ENCODE data around the gene CHST8.
A peak's percentile ranks its signal among the peaks of the same experiment; 100 is the strongest.
"Not testable (repeated sequence)": the region's sequence is repeated elsewhere in the genome, so short reads cannot be mapped to it uniquely, and the experiment has no call there.

CHST8 gene

DNA sequence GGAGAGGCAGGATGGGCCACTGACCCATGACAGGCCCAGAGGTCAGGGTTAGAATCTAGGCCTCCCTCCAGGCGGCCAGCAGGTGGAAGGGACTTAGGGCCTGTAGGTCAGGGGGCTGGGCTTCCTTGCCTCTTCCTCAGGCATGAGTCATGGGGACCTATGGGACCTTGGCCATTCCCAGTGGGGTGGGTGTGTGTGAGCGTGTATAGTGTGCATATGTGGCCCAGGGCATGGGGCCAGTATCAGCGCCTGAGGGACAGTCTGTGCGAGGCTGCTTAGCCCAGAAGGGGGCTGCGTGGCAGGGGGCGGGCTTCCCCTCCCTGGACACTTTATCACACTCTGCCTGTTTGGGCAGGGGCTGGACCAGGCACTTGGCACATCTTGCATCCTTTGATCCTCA, 188.2 kb downstream of the CHST8 start:
- DNase-seq (ENCODE audit: low read depth in 3 of 3, low spot score in 1 of 3), result no peak

DNA sequence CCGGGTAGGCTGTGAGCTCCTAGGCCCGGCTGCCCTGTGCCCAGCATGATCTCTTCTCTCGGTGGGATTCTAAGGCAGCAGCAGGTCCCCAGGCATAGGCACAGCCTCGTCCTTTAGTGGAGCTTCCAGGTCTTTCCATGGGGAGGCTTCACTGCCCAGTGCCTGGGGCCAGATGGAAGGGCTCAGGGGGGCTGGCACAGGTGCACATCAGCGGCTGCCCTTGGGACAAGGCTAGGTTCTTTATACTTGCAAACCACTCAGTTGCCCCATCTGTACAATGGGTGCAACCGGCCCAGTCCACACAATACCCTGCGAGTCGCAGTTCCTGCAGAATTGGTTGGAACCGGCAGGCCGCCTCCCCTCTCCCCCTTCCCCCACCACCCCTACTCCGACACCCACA, 189.1 kb downstream of the CHST8 start:
- no peak for DNase-seq (ENCODE audit: low read depth in 3 of 3, low spot score in 1 of 3)

DNA sequence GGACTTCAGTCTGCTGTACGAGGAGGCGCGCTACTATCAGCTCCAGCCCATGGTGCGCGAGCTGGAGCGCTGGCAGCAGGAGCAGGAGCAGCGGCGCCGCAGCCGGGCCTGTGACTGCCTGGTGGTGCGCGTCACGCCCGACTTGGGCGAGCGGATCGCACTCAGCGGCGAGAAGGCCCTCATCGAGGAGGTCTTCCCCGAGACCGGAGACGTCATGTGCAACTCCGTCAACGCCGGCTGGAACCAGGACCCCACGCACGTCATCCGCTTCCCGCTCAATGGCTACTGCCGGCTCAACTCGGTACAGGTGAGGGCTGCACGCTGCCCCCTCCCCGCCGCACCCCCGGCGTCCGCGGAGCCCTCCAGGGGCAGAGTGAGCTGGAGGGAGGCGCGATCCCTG, 189.5 kb downstream of the CHST8 start:
- no peak for DNase-seq (ENCODE audit: low read depth in 3 of 3, low spot score in 1 of 3)

DNA sequence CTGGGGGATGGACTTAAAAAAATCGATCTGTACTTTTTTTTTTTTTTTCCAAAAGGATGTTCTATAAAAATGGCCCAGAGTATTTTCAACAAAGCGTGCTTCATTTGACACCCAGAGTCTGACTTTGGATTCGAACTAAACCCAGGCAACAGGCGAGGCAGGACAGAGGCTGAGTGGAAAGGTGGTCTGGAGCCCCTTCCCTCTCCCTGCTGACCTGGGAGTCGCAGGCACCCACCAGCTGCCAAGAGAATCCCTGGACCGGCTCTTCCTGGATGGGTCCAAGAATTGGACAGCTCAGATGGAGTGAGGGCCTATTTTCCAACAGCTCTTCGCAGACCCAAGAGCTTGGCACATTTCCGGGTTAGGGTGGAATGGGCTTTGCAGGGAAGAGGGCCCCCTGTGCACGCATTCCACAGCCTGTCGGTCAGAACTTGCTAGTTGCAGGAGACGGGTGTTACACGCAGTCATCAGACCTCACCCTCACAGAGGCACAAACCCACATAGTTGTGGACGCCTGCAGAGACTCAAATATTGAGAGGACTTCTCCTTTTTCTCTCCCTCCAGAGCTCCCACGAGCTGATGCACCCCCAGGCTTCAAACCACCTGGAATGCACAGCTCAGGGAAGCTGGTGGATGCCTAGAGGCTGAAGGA, 190.1 kb downstream of the CHST8 start:
- no peak for DNase-seq (ENCODE audit: low read depth in 3 of 3, low spot score in 1 of 3)

DNA sequence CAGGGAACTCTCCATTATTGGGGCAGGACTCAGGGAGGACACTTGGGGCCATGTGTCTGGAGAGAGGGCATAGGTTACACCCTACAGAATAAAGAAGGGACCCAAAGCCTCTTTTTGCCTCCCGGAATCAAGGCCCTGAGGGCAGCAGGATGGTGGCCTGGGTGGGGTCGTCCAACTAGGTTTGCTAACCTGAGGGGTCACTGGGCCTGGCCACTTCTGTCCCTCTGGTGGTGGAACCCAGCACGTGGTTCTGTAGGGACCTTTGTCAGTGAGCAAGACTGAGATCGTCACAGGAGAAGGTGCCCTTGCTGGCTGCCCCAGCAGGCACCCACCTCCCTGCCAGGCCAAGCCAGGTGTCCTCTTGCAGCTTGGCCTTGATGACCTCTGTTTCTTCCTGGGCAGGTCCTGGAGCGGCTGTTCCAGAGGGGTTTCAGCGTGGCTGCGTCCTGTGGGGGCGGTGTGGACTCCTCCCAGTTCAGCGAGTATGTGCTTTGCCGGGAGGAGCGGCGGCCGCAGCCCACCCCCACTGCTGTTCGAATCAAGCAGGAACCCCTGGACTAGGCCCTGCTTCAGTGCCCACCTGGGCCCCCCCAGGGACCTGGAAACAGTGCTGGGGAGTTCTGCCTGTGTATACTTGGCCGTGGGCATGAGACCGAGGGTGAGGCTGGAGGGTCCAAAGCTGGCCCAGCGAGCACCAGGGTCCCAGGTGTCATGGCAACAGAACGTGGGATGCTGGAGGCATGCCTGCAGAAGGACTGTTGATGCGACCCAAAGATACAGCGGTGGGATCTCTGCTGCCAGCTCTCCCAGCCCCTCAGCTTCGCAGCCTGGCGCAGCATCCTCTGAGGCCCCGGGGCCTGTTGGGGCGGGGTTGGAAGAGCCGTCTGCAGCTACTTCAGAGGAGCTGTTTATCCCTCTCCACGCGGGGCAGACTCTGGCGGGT, 190.9 kb downstream of the CHST8 start:
- DNase-seq (ENCODE audit: low read depth in 3 of 3, low spot score in 1 of 3), result no peak

DNA sequence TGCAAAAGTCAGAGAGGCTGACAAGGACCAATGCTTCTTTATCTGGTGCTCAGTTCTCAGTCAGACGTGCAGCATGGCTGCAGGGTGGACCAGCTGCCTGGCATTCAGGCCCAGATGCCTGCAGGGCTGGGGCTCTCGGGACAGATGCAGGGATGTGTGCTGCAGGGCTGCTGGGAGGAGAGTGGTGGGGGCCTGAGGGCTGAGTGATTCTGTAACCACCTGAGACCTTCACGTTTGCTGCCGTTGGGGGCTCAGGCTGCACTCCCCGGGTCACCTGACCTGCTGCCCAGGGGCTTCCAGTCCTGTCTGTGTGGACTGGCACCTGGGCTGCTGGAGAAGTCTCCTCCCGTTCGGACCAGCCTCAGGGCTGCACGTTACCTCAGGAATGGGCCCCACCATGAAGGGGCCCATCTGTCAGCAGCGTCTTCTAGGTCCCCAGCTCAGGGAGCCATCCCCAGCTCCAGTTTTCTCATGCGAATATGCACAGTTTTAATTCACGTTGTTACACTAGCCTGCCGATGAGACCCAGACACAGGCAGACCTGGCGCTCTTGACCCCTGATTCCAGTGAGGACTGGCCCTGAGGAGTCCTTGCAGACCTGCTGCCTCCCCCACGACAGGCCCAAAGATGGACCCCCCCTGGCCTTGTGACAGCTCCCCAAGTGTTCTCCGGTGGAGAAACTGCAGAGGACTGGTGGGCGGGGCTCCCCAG, 191.8 kb downstream of the CHST8 start:
- DNase-seq (ENCODE audit: low read depth in 3 of 3, low spot score in 1 of 3), result no peak

DNA sequence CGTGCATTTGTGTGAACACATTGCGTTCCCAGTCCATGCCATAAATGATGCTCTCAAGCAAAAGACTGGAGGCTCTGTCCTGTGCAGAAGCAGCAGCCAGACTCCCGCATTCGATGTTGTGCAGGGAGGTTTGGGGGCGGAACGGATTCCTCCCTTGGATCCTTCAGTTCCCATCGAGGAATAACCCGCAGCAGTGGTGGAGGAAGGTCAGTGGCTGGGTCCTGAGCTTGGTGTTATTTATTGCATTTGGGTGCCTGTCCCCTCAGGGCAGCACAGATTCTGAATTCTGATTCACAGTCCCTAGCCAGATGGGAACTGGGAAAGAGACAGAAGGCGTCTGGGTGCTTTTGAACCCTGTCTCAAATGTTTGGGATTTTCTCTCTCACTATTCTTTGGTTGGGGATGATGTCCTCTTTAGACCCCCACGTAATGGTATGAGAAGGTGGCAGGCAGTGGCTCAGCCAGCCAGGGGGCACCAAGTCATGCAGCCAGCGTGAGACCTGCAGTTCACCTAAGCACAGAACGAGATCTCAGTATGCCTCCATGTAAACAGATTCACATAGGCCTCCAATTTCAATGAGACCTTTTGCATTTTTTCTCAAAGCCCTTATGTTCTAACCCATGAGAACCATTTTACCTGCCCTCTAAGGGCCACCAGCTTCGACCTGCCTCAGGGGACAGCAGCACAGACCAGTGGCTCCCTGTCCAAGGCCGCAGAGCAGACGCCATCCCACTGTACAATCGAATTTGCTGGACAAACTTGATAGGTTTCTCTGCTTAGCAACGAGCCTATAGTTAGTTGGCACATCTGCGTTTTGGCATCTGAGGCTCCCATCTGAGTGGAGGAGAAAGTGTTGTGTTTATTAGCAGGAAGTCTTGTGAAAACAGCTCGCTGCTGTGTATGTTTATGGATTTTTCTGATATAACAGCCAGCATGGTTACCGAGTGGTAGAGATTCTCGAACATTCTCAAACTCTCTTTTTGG, 192.7 kb downstream of the CHST8 start:
- DNase-seq (ENCODE audit: low read depth in 3 of 3, low spot score in 1 of 3), result no peak

DNA sequence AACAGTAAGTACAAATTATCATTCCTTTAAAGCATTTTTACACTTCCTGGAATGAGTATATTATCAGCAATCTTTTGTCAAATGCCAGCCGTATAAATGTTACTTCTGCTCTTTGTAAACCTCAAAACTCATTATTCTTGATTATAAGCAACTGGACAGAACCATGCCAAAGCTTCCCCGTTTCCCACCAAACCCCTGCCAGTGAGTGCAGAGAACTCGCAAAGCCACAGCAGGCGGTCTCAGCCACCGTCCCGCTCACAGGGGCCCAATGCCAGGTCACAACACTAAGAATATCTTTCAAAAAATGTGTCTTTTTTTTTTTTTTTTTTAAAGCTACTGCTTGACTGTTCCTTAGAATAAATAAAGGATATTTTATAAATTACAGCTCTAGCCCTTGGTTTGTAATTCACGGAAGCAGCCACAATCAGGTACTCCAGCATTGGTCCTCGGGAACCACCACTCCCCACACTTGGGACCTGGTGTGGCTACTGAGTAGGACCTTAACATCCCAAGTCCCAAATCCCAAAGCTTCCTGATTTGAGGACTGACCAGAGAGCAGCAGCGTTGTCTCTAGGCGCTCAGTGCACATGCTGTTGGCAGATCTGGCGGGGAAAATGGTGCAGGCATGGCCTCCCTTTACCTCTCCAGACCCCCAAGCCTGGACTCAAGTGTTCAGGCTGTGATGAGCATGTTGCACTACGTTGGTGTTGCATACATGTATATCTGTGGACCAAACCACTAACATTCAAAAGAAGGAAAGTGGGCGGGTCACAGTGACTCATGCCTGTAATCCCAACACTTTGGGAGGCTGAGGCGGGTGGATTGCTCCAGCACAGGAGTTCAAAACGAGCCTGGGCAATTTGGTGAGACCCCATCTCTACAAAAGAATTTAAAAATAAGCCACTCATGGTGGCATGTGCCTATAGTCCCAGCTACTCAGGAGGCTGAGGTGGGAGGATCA, 193.9 kb downstream of the CHST8 start:
- DNase-seq (ENCODE audit: low read depth in 3 of 3, low spot score in 1 of 3), result no peak

DNA sequence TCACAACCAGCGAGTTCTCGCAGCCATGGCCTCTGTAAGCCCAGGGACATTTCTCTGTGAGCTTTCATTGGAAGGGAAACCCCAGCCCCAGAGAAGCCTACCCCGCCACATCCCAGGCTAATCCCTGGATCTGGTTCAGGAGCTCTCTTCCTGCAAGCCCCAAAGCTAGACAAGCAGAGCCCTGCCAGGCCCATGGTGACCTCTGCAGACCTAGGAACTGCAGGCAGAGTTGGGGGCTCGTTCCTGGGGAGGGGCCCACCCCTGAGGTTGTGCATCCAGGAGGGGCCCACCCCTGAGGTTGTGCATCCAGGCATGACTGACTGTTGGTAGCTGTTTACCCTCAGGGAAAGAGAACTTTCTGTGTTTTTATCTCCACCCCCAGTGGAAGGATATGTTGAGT, 196.7 kb downstream of the CHST8 start:
- no peak for DNase-seq (ENCODE audit: low read depth in 3 of 3, low spot score in 1 of 3)

DNA sequence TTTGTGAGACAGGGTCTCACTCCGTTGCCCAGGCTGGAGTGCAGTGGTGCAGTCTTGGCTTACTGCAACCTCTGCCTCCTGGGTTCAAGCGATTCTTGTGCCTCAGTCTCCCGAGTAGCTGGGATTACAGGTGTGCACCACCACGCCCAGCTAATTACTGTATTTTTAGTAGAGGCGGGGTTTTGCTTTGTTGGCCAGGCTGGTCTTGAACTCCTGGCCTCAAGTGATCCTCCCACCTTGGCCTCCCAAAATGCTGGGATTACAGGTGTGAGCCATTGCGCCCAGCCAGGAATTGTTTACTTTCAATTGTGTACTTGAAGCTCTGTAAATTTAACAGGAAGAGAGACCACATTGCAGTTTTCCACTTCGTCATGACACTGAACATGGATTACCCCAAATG, 197.3 kb downstream of the CHST8 start:
- not testable (repeated sequence) for DNase-seq (ENCODE audit: low read depth in 3 of 3, low spot score in 1 of 3)

DNA sequence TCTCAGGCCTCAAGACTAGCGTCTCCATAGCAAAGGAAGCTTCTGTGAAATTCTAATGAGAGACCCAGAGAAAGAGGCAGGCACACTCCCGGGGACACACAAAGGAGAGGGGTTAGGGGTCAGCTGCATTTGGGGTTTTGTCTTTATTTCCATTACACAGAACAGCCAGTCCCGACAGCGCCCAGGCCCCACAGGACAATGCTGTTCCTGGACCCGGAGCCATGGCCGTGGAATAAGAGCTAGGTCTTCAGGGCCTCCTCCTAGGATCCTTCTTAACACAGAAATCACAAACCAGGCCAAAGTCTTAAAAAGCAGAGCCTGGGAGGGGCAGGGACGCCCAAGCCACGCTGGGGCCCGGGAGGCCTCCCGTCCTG, 197.7 kb downstream of the CHST8 start:
- DNase-seq (ENCODE audit: low read depth in 3 of 3, low spot score in 1 of 3), result no peak

DNA sequence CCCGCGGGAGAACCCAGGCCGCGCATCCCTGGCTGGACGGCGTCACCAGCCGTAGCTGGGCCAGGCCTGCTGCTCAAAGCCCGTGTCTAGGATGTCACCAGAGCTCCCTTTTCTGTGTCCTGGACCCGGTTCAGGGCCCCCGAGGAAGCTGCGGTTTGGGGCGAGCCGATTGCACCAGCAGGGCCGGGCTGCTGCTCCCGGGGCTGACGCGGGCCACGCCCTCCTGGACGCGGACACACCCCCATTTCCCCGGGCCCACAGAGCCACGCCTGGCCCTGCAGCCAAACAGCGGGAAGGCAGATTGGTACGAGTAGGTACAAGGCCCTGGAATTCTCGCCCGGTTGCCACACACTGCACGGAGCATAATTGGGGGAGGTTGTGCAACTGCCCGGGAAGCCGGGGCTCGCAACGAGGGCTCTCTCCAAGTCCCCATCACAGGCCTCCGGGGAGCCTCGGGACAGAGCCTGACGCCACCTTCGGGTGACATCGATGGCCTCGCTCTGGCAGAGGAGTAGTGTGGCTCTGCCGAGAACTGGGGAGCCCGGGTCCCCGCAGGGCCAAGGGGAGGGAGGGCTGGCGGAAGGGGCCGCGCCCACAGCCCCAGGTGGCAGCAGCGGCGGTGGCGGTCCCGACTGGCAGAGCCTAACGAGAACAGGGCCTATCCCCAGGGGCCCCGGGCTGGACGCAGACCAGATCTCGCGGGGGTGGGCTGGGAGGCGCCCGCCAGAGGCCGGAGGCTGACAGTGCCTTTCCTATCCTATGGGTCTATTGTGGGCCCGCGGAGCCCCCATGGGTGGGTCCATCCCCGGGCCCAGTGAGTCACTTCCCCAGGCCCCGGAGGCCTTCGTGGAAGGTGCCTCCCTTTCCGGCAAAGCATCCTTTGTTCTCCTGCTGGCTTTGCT, 198.4 kb downstream of the CHST8 start:
- DNase-seq (ENCODE audit: low read depth in 3 of 3, low spot score in 1 of 3), result peak in 1 of 3 donors; percentile 40

DNA sequence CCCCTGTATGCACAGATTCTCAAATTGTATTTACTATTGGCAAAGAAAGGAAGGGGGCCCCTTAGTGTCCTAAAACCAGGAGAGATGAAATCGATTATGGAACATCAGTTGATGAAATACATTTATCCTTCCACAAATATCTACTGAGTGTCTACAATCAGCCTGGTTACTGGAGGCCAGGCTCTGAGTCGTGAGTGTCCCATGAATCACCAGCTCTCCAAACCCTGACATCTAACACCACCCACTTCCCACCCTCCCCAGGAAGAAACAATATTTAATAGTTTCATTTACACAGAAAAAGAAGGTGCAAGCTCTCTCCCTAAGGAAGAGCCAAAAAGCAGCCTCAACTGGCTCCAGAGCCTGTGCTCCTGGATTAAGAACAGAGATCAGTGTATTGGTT, 200.1 kb downstream of the CHST8 start:
- no peak for DNase-seq (ENCODE audit: low read depth in 3 of 3, low spot score in 1 of 3)

Measured in stimulated activated CD4-positive, alpha-beta T cell treated with anti-CD3 and anti-CD28 coated beads, TNF-alpha, amount 100 ng/mL, for 1 hour (primary cell).